Astrocyte of the hippocampus (primary cell): ENCODE data around the gene TMPRSS2.

Experiments used
- DNase-seq: peaks from one replicate; pipeline ENCODE4 v3.0.0; 2011; ENCODE audit warnings: low read depth, low spot score

The TMPRSS2 gene

GRCh38 chr21:41449613-41450012 is 58.3 kb downstream of the TMPRSS2 start:
- DNase-seq: no peak

GRCh38 chr21:41447356-41447755 is 60.6 kb downstream of the TMPRSS2 start:
- no peak for DNase-seq

- DNase-seq: no peak
These were observed 61.4 kb downstream of the TMPRSS2 start for GRCh38 chr21:41446586-41446985.

- DNase-seq: no peak
These were observed 62.5 kb downstream of the TMPRSS2 start for GRCh38 chr21:41445465-41445862.

GRCh38 chr21:41444703-41445464 is 63.1 kb downstream of the TMPRSS2 start:
- DNase-seq: no peak

- no peak for DNase-seq
These were observed 64.4 kb downstream of the TMPRSS2 start for GRCh38 chr21:41443562-41443961.

GRCh38 chr21:41442481-41443186 is 65.3 kb downstream of the TMPRSS2 start:
- DNase-seq: no peak

GRCh38 chr21:41441546-41441945 is 66.4 kb downstream of the TMPRSS2 start:
- no peak for DNase-seq

- no peak for DNase-seq
These were observed 68.7 kb downstream of the TMPRSS2 start for GRCh38 chr21:41439248-41439647.

- DNase-seq: no peak
These were observed 69.4 kb downstream of the TMPRSS2 start for GRCh38 chr21:41438425-41439113.

GRCh38 chr21:41437729-41438128 is 70.2 kb downstream of the TMPRSS2 start:
- no peak for DNase-seq

- no peak for DNase-seq
These were observed 72.3 kb downstream of the TMPRSS2 start for GRCh38 chr21:41435706-41436105.

GRCh38 chr21:41433566-41433965 is 74.4 kb downstream of the TMPRSS2 start:
- DNase-seq: no peak

GRCh38 chr21:41432562-41433460 is 75.1 kb downstream of the TMPRSS2 start:
- no peak for DNase-seq

GRCh38 chr21:41431788-41432548 is 76.0 kb downstream of the TMPRSS2 start:
- DNase-seq: no peak

- no peak for DNase-seq
These were observed 78.0 kb downstream of the TMPRSS2 start for GRCh38 chr21:41429925-41430491.

- DNase-seq: no peak
These were observed 78.7 kb downstream of the TMPRSS2 start for GRCh38 chr21:41429305-41429704.

GRCh38 chr21:41428847-41429246 is 79.1 kb downstream of the TMPRSS2 start:
- DNase-seq: no peak

- DNase-seq: no peak
These were observed 79.6 kb downstream of the TMPRSS2 start for GRCh38 chr21:41428311-41428710.

GRCh38 chr21:41427556-41427955 is 80.4 kb downstream of the TMPRSS2 start:
- no peak for DNase-seq
